Measurements from ENCODE around the gene FIZ1.

The FIZ1 gene

DNA sequence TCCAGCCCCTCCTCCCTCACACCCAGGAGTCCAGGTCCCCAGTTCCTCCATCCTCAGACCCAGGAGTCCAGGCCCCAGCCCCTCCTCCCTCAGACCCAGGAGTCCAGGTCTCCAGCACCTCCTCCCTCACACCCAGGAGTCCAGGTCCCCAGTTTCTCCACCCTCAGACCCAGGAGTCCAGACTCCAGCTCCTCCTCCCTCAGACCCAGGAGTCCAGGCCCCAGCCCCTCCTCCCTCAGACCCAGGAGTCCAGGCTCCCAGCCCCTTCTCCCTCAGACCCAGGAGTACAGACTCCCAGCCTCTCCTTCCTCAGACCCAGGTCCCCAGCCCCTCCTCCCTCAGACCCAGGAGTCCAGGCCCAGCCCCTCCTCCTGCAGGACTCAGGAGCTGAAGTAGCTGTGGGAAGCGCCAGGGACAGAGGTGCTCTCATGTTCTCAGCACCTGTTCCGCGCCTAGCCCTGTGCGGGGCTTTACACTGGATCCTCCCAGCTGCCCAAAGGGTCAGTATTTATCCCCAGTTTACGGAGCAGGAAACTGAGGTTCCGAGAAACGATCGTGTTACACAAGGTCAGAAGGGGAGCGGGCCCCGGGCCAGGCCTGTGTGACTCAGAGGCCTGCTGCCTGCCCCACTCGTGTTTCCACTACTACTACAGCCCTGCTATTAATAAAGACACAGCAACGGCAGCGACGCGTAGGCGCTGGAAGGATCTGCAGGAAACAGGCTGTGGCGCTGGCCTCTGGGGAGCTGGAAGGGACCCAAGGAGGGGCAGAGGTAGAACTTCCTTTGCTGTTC lies 52.3 kb downstream of the FIZ1 start:
- Histone ChIP-seq H3K9me3 (replicated peaks; ENCODE audit: insufficient read depth, low read length) (no peaks in the 10 kb centered on the region), H3K36me3 (replicated peaks; ENCODE audit: insufficient read depth, low read length) (no peaks in the 10 kb centered on the region), H3K4me2 (ENCODE audit: low read depth, low read length) (no peak overlapping the region), H3K9ac (ENCODE audit: low read length) (no peak overlapping the region), H3K27me3 (replicated peaks; ENCODE audit: insufficient read depth, low read length) (peaks cover 89% of the 10 kb centered on the region), H3K4me1 (ENCODE audit: low read length) (no peaks in the 10 kb centered on the region), H3K4me3 (ENCODE audit: low read length) (no peak overlapping the region), H3K9me2 (replicated peaks; ENCODE audit: insufficient read depth, low read length) (no peaks in the 10 kb centered on the region), H4K20me1 (ENCODE audit: insufficient read depth, low read length) (no peaks in the 10 kb centered on the region), H3F3A (ENCODE audit: insufficient read depth, low read length) (no peaks in the 10 kb centered on the region), H3K79me2 (ENCODE audit: low read length) (no peaks in the 10 kb centered on the region), H2AFZ (ENCODE audit: low read length) (no peak overlapping the region), H3K27ac (ENCODE audit: low read length) (no peak overlapping the region)
- no peak for TF ChIP-seq EZH2 (optimal IDR thresholded peaks at IDR 0.05; ENCODE audit: low read depth, low read length)
- DNase-seq = no peak

DNA sequence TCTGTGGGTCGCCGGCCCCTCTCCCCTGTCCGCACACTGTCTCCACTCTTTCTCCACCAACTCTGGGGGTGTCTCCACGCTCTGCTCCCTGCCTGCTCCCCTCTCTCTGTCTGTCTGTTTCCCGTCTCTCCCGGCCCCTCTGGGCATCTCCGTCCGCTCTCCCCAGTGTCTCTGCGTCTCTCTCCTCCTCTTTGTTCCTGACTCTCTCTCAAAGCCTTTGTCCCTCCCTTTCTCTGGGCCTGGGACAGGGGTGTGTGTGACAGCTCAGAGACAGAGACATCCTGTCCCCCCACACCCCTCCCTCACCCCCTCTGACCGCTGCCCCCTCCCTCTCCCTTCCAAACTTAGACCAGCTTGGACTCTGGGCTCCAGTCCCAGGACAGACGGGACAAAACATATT lies 53.3 kb downstream of the FIZ1 start:
- H3K9me3 ChIP-seq (replicated peaks; ENCODE audit: insufficient read depth, low read length) = no peaks in the 10 kb centered on the region
- no peak overlapping the region for H3K4me2 ChIP-seq (ENCODE audit: low read depth, low read length)
- H3K9ac ChIP-seq (ENCODE audit: low read length) = no peak overlapping the region
- H3F3A ChIP-seq (ENCODE audit: insufficient read depth, low read length) = no peaks in the 10 kb centered on the region
- H3K79me2 ChIP-seq (ENCODE audit: low read length) = no peaks in the 10 kb centered on the region
- H3K27ac ChIP-seq (ENCODE audit: low read length) = no peak overlapping the region
- H4K20me1 ChIP-seq (ENCODE audit: insufficient read depth, low read length) = no peaks in the 10 kb centered on the region
- H3K4me1 ChIP-seq (ENCODE audit: low read length) = no peaks in the 10 kb centered on the region
- DNase-seq = no peak
- TF ChIP-seq, protein P1, sequence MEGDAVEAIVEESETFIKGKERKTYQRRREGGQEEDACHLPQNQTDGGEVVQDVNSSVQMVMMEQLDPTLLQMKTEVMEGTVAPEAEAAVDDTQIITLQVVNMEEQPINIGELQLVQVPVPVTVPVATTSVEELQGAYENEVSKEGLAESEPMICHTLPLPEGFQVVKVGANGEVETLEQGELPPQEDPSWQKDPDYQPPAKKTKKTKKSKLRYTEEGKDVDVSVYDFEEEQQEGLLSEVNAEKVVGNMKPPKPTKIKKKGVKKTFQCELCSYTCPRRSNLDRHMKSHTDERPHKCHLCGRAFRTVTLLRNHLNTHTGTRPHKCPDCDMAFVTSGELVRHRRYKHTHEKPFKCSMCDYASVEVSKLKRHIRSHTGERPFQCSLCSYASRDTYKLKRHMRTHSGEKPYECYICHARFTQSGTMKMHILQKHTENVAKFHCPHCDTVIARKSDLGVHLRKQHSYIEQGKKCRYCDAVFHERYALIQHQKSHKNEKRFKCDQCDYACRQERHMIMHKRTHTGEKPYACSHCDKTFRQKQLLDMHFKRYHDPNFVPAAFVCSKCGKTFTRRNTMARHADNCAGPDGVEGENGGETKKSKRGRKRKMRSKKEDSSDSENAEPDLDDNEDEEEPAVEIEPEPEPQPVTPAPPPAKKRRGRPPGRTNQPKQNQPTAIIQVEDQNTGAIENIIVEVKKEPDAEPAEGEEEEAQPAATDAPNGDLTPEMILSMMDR (IDR thresholded peaks at IDR 0.05; ENCODE audit: low read length) = no peak
- TF ChIP-seq EZH2phosphoT487 (IDR thresholded peaks at IDR 0.05; ENCODE audit: low read length) = no peak
- TF ChIP-seq EZH2 (optimal IDR thresholded peaks at IDR 0.05; ENCODE audit: low read depth, low read length) = no peak
- H3K9me2 ChIP-seq (replicated peaks; ENCODE audit: insufficient read depth, low read length) = no peaks in the 10 kb centered on the region
- H3K4me3 ChIP-seq (ENCODE audit: low read length) = no peak overlapping the region
- H3K27me3 ChIP-seq (replicated peaks; ENCODE audit: insufficient read depth, low read length) = peaks cover 89% of the 10 kb centered on the region
- no peaks in the 10 kb centered on the region for H3K36me3 ChIP-seq (replicated peaks; ENCODE audit: insufficient read depth, low read length)
- H2AFZ ChIP-seq (ENCODE audit: low read length) = no peak overlapping the region

DNA sequence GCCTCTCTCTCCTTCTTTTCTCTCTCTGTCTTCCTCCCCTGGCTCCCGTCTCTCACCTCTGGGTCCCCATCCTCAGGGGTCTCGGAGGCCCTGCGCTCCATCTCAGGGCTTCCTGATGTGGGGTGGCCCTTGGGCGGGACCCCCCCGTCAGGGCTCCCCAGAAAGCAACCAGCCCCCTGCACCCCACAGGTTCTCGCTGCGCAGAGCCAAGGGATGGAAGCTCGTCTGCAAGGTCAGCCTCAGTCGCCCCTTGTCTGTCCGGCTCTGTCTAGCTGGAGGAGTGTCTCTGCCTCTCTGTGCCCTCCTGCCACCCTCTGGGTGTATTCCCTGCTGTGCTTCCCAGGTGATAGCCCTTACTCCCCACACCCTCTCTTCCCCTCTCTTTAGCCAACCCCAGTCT lies 53.9 kb downstream of the FIZ1 start, which contains the start of gene SBK3:
SBK3 (minus strand) TSS at position 101 of the 400 bp plus-strand sequence; CDS start at position 101, 0 bp downstream.
- no peak within 1 kb of the TSS for H2AFZ ChIP-seq (ENCODE audit: low read length)
- no peaks in the 10 kb centered on the region for H3K4me1 ChIP-seq (ENCODE audit: low read length)
- H3K4me2 ChIP-seq (ENCODE audit: low read depth, low read length) = no peak within 1 kb of the TSS
- H3K36me3 ChIP-seq (replicated peaks; ENCODE audit: insufficient read depth, low read length) = no peaks in the 10 kb centered on the region
- H3K9me2 ChIP-seq (replicated peaks; ENCODE audit: insufficient read depth, low read length) = no peaks in the 10 kb centered on the region
- no peak for DNase-seq
- H3K79me2 ChIP-seq (ENCODE audit: low read length) = no peaks in the 10 kb centered on the region
- no peaks in the 10 kb centered on the region for H3K9me3 ChIP-seq (replicated peaks; ENCODE audit: insufficient read depth, low read length)
- peaks cover 89% of the 10 kb centered on the region for H3K27me3 ChIP-seq (replicated peaks; ENCODE audit: insufficient read depth, low read length)
- H3K4me3 ChIP-seq (ENCODE audit: low read length) = no peak within 1 kb of the TSS
- H3F3A ChIP-seq (ENCODE audit: insufficient read depth, low read length) = no peaks in the 10 kb centered on the region
- H3K27ac ChIP-seq (ENCODE audit: low read length) = no peak within 1 kb of the TSS
- no peak within 1 kb of the TSS for H3K9ac ChIP-seq (ENCODE audit: low read length)
- TF ChIP-seq EZH2phosphoT487 (IDR thresholded peaks at IDR 0.05; ENCODE audit: low read length) = no peak
- TF ChIP-seq EZH2 (optimal IDR thresholded peaks at IDR 0.05; ENCODE audit: low read depth, low read length) = no peak
- TF ChIP-seq, protein P1 (IDR thresholded peaks at IDR 0.05; ENCODE audit: low read length) = no peak
- no peaks in the 10 kb centered on the region for H4K20me1 ChIP-seq (ENCODE audit: insufficient read depth, low read length)
